NCI-H774 (cell line): ENCODE measurements around the gene KRTAP20-3.

Experiments used
- DNase-seq: peaks from one replicate; lab custom pipeline; 2025; lab: John Stamatoyannopoulos, UW

The KRTAP20-3 gene

DNA sequence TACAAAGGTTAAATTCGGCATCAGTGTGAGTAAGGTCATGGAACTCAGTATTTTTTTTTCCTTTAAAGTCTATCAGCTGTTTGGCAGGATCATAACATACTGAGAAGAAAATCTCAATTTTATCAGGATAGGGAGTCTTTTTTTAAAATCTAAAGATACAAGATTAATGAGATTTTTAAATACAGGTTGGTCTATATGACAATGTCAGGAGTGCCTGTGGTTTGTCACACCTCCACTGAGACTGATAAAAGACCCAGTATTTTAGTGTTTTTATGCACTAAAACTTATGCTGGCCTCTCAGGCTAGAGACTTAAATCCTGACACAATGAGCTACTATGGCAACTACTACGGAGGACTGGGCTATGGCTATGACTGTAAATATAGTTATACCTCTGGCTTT lies at the start of gene KRTAP20-3:
Gene KRTAP20-3, plus strand, starts transcription at position 301 of the 400 bp plus-strand sequence.
- no peak for DNase-seq

GRCh38 chr21:30598802-30599201 lies 43.9 kb upstream of the KRTAP20-3 start, which contains the start of gene KRTAP6-2:
Gene KRTAP6-2, minus strand, starts transcription at chr21:30598902. Its CDS starts 28 bp downstream, at chr21:30598874.
- no peak for DNase-seq

GRCh38 chr21:30600787-30601186 lies 41.9 kb upstream of the KRTAP20-3 start, which contains the start of gene KRTAP22-1:
Gene KRTAP22-1, plus strand, starts transcription at chr21:30601087.
- no peak for DNase-seq

- DNase-seq: no peak
Observed at GRCh38 chr21:30605968-30606367, 36.7 kb upstream of the KRTAP20-3 start.

DNA sequence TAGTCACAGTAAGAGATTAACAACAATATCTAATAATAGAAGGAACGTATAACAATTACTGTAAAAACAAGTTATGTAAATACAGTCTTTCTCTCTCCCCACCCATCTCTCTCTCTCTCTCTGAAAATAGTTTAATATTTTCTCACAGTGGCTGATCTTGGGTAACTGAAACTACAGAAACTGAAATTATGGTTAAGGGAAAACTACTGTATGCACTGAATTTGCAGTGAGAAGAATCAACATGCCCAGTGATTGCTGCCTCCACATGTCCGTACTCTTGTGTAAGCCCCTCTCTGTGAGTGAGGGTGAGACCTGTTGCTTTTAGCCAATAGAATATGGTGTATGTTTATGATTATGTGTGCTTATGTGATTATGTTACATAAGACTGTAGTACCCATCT lies 30.5 kb upstream of the KRTAP20-3 start:
- DNase-seq: no peak

- no peak for DNase-seq
Observed at GRCh38 chr21:30613836-30614235, 28.8 kb upstream of the KRTAP20-3 start, which contains the start of gene KRTAP6-1. Gene KRTAP6-1, minus strand, starts transcription at chr21:30613930. Its CDS starts 26 bp downstream, at chr21:30613904.

DNA sequence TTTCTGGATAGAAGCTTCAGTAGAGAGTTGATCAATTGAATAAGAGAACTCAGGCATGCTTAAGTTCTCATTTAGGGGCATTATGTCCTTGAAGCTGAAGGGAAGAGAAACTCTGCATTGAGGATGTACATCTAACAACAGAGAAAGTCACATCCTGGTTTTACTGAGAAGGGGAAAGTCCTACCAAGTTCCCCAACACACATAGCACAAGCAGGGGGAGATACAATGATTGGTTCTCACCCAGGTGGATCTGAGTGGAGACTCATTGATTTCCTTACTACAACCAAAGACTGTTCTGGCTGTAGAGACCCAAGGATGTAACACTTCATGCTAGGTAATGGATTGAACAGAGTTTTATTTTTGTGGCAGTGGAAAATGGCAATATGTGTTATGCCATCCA lies 27.5 kb upstream of the KRTAP20-3 start:
- DNase-seq: no peak

DNA sequence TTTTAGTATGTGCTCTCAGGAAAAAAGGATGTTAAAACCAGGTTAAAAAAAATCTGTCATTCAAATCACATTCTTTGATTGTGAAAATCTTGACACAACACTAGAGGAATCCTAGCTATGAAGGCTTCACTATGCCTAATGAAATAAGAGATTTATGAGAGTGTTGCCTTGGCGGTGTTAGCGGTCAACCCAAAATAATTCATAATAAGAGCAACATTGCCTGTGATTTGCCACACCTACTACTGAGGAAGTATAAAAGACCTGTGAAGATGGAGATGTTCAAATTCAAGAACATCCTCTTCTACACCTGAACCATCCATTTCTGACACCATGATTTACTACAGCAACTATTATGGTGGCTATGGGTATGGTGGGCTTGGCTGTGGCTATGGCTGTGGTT lies 26.5 kb upstream of the KRTAP20-3 start, which contains the start of gene KRTAP20-1:
Gene KRTAP20-1, plus strand, starts transcription at position 301 of the 400 bp plus-strand sequence. Its CDS starts 30 bp downstream, at position 331.
- no peak for DNase-seq

DNA sequence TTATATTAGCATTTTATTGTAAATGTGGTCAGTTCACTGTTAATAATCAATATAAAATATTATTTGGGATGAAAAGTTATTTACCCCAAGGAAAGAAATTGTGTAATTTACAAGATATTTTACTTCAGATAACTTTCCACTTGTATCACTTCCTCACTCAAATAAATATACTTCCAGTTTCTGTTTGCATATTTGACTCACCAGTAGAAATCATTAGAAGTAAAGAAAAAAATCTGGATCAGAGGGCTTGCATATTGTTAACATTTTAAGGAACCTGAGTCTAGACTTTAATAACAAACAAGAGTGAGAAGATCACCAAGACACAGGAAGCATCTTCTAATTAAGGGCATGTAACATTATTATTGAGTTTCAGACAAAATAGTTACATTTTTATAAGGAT lies 22.6 kb upstream of the KRTAP20-3 start:
- DNase-seq: no peak

DNA sequence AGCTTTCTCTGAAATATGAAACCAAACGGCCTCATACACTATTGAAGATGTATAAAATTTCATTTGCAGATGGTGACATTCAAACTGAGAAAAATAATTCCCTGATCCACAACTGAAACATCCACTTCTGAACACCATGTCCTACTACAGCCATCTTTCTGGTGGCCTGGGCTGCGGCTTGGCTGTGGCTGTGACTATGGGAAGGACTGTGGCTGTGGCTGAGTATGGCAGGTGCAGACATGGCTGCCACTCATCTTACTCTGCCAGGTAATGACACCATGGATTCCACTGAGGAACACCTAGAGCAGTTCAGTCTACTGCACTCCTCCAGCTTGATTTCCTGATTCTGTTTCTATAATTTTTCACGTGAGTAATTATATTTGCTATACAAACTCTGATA lies 22.1 kb upstream of the KRTAP20-3 start, which contains the start of gene KRTAP20-4:
Gene KRTAP20-4, plus strand, starts transcription at position 106 of the 400 bp plus-strand sequence.
- no peak for DNase-seq

DNA sequence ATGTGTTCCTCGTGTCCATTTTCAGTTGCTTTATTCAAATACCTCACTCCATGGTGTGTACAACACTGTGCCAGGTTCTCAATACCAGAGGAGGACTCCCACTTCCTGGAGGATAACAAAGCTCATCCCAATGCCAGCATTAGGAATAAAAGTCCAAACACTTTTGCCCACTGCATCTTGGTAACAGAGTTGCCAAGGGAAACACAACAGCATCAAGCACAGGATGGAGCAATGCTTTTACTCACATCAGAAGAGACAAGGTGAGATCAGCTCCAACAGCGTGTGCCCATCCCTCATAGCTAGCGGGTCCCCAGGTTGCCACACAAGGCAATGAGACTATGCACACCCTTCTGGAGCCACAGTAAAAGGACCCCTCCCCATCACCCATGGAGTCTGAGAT lies 19.3 kb upstream of the KRTAP20-3 start:
- DNase-seq: no peak

DNA sequence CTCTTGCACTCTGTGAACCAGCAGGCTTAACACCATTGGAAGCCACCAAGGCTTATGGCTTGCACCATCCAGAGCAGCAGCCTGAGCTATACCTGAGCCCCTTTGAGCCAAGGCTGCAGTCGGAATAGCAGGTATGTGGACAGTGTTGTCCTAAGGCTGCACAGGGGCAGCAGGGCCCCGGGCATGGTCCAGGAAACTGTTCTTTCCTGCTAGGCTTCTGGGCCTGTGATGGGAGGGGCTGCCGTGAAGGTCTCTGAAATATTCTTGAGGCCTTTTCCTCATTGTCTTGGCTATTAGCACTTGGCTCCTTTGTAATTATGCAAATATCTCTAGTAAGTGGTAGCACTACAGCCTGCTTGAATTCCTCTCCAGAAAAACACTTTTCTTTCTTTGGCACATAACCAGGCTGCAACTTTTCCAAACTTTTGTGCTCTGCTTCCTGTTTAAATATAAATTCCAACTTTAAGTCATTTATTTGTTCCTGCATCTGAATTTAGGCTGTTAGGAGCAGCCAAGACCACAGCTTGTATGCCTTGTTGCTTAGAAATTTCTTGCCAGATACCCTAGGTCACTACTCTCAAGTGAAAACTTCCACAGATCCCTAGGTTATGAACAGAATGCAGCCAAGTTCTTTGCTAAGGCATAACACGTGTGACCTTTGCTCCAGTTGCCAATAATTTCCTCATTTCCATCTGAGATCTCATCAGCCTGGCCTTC lies 17.1 kb upstream of the KRTAP20-3 start:
- no peak for DNase-seq

- no peak for DNase-seq
Observed at GRCh38 chr21:30628109-30628508, 14.6 kb upstream of the KRTAP20-3 start.

DNA sequence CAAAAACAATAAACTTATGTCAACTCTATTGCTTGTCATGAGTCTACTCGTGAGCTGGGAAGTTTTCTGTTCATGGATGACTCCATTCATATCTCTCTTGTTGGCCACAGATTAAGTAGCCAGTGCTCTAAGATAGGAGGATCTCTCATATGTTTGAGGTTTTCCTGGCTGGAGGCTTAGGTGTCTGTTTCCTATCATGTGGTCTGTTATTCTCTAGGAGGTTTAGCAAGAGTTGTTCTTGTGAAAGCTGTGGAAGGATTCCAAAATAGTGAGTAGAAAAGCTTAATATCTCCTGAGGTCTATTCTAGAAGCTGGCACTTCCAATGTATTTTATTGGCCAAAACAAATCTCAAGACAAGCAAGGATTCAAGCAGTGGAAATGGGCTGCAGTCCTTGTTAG lies 13.5 kb upstream of the KRTAP20-3 start:
- DNase-seq: no peak

DNA sequence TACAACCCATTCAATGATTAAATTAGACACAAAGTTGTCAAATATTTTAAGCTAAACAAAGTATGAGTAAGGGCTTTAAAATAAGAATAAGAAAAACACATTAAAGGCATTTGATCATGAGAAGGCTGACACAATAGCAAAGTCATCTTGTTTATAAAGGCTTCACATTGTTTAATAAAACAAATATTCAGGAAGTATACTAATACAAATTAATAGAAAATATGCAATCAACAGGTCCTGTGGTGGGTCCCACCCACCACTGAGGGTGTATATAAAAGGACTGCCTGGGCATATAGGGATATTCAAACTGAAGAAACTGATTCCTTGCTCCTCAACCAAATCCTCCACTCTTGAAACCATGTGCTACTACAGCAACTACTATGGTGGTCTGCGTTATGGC lies 7.8 kb upstream of the KRTAP20-3 start, which contains the start of gene KRTAP20-2:
Gene KRTAP20-2, plus strand, starts transcription at position 301 of the 400 bp plus-strand sequence. Its CDS starts 58 bp downstream, at position 359.
- DNase-seq: no peak

DNA sequence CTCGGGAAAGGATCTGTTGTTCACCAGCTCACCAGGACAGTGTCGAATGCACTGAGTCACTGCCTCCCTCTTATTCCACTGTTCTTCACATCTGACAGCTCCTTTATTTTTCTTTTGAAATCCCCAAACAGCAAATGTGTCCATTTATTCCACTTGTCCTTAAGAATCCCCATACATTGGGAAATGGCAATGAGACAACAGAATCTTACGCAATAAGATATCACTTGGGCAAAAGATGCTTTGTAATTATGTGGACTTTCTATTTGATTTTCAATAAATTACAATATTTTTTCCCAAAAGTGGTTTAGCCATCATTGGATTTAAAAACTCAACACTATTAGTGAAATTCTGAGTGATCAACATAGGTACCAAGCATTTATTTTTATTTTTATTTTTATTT lies 4.0 kb upstream of the KRTAP20-3 start:
- no peak for DNase-seq

DNA sequence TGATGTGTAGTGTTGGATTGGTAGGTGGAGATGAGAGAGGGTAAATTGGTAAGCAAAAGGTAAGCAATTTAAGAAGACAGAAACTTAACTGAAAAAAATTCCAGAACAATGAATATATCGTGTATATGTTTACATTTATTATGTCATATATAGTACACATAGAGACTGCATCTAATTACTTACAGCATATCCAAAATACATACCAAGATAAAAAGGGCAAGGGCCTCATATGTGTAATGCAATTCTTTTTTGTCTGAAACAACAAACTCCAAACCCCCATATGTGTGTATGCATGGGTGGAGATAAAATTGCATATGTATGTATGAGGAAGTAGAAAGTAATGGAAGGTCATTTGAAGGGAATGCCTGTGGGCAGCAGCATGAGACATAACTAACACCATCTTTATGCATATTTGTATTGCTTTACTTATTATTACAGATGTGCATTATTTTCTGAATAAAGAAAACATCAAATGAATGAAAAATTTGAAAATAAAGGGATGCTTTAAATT lies 4.3 kb downstream of the KRTAP20-3 start:
- no peak for DNase-seq

GRCh38 chr21:30652891-30653290 lies 10.2 kb downstream of the KRTAP20-3 start:
- DNase-seq: no peak

- DNase-seq: no peak
Observed at GRCh38 chr21:30668776-30669175, 26.1 kb downstream of the KRTAP20-3 start.

DNA sequence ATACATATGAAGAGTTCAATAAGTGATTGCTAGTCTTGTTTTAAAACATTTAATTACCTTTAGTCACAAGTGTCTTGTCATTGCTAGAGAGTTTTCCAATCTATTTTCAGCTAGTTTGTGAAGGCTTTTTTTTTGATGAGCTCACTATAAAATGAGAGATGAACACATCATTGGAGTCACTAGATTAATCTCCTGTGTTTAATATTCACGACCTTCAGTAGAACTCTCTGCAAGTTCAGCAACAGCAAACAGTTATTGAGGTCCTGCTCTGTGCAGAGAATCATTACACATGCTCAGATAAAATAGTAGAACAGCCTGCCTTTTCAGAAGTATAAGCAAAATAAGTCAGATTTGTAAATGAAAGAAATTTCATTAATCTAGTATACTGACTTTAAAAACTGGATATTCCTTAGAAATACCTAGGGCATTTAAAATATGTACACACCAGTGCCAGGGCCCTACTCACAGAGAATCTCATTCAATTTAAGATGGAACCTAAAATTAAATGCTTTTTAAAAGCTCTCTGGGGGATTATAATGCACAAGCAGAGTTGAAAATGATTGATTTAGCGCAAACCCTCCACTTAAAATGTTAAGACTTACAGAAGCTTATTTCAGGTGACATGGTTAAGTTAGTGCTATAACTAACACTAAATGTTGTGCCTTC lies 30.5 kb downstream of the KRTAP20-3 start:
- no peak for DNase-seq

- no peak for DNase-seq
Observed at GRCh38 chr21:30674312-30674711, 31.6 kb downstream of the KRTAP20-3 start.

DNA sequence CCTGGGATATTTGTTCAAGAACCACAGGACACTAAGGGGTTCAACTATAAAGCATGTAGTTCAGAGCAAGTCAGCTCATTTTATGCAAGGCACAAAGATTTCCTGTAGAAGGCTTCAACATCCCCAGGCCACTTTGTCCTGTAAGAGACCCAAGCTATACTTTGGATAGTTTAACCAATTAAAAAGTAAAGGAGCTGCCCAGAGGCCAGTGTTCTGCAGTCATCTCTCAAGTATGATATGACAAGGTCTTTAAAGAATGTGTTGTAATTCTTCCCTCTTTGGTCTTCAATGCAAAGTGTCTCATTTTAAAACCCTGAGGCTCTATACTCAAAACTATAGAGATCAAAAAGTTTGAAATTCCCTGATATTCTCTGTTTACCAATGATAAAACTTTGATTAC lies 34.1 kb downstream of the KRTAP20-3 start:
- DNase-seq: no peak

DNA sequence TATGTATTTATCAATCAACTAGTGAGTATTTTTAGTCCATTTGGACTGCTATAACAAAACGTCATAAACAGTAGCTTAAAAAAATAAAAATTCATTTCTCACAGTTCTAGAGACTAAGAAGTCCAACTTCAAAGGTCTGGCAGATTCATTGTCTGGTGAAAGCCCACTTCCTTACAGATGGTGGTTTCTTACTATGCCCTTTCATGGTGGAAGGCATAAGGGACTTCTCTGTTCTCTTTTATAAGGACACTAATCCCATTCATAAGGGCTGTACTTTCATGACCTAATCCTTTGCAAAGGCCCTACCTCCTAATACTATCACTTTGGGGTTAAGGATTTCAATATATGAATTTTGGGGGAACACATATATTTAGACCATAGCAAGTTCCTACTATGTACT lies 37.9 kb downstream of the KRTAP20-3 start:
- DNase-seq: no peak
